HG03469 (cell line): ENCODE data around the gene PTPRN2.
"Not testable (repeated sequence)": the region's sequence is repeated elsewhere in the genome, so short reads cannot be mapped to it uniquely, and the experiment has no call there.

Experiments used
- ATAC-seq: cut with Tn5 transposase; IDR thresholded peaks from one replicate; pipeline ENCODE4 v1.9.1; 2021; ENCODE audit warnings: mild to moderate bottlenecking, moderate library complexity, moderate number of reproducible peaks; ENCODE audit not compliant: unreplicated experiment

Gene PTPRN2

DNA sequence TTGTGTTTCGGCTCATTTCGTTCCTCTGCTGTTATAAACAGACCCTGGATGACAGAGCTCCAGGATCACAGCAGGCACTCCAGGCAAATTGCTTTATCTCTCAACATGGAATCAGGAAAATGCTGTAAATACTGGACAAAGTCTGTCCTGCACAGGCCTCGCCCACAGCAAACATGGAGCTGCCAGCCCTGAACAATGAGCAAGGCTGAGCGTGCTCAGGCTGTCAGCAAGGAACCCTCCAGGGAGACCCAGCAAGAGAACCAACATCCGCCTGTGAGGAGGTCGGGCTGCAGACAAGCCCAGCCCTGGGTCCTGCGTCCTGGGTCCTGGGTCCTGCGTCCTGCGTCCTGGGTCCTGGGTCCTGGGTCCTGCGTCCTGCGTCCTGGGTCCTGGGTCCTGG, 180.8 kb downstream of the PTPRN2 start:
- ATAC-seq: no peak

DNA sequence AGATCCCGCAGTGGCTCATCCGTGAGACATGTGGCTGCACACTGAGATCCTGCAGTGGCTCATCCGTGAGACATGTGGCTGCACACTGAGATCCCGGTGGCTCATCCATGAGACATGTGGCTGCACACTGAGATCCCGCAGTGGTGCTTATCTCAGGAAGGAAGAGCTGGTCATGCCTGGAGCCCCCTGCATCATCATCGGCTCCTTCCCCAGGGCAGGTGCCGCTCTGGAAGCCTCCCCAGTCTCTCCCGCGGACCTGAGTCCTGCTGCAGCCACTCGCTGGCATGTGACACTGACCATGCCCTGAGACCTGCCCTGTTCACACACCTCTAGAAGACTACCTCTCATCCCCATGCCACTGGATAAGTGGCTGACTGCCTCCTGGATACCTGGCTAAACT, 181.3 kb downstream of the PTPRN2 start:
- no peak for ATAC-seq

DNA sequence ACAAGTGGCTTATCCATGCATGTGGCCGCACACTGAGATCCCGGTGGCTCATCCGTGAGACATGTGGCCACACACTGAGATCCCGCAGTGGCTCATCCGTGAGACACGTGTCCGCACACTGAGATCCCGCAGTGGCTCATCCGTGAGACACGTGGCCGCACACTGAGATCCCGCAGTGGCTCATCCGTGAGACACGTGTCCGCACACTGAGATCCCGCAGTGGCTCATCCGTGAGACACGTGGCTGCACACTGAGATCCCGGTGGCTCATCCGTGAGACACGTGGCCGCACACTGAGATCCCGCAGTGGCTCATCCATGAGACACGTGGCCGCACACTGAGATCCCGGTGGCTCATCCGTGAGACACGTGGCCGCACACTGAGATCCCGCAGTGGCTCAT, 181.9 kb downstream of the PTPRN2 start:
- not testable (repeated sequence) for ATAC-seq

DNA sequence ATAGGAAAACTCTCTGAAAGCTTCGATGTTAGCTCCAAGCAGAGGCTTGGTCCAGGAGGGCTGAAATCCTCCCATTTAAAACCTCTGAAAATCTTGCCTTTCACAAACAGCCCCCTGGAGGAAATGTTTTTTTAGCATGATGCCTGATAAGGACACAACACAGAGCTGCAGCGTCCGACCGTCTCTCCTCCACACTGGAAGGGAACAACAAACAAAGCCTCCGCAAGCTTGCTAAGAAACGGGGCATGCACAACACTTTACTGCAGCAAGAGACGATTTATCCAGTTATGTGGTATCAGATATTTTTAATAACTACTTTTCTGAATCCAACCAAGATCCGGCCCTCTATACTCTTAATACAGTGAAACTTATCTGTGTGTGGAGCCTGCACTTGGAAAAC, 182.3 kb downstream of the PTPRN2 start:
- no peak for ATAC-seq

DNA sequence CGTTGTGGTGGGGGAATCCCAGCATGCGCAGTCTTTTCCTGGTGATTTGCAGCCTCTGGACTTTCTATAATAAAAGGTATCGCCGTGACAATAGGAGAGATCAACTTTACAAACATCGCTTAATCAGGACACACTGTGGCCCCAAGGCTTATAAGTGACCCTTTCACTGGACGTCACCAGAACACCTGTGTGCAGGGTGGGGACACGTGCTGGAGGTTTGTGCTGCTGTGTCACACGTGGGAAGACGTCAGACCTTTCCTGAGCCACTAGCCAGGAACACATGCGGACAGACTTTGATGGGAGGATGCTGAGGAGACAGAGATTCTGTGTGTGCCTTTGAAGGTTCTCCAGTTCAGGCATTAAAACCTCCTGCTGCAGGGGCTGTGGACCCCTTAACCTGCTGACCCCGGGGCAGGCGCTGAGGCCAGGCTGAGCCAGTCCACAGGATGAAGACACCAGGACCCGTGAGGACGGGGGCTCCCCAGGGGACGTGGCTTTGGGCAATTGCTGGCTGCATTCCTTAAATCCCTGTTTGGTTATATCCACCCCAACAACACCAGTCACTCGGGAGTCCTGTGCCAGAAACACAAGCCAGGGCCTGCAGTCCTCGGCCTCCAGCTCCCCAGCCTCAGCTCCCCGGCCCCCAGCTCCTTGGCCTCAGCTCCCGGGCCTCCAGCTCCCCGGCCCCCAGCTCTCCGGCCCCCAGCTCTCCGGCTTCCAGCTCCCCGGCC, 183.4 kb downstream of the PTPRN2 start:
- ATAC-seq: no peak

DNA sequence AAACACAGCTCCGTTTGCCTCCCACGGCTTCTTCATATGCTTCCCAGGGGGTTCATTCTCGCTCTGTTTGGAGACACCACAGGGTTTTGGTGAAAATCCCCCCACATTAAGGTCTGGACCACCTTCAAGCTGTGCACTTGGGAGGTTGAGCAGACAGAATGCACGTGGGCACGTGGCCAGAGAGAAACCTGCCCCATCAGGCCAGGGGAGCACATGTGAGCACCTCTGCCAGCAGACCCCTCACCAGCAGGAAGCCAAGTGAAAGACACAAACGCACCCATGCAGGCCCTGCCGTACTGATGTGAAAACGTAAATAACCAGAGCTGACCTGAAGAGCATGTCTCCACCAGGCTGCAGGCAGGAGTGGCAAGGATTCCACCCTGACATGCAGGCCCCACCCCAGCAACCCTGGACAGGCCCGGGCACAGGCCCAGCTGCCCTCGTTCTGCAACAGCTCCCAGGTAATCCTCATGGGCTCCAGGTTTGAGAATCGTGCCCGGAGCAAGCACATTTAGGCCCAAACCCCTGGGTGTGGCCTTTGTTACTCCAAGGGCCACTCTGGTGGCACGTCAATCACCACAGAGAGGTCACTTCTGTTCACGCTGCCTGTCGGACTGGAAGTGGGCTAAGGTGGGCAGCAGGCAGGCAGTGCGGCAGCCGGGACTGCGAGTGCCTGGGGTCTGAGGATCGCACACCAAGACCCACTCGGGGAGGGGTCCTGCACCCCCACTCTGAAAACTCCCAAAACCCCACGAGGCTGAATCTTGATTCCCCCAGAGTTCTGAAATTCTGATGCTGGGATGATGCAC, 184.4 kb downstream of the PTPRN2 start:
- ATAC-seq: no peak

DNA sequence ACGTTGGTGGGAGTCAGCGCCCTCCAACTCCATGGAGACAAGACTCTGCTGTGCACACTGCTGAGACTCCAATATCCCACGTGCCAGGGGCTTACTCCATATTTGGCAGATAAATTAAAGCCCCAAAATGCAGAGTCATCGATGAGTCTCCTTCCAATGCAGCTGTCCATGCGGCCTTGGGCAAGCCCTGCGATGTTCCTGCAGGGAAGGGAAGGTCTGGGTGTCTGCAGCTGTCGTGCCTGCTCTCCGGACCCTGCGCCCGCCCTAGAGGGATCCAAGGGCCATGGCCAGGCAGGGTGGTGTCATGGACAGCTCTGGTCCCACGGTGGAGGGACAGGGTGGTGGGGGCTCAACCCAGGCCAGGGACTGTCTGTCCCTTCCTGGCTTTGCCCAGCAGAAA, 185.2 kb downstream of the PTPRN2 start:
- ATAC-seq: no peak

DNA sequence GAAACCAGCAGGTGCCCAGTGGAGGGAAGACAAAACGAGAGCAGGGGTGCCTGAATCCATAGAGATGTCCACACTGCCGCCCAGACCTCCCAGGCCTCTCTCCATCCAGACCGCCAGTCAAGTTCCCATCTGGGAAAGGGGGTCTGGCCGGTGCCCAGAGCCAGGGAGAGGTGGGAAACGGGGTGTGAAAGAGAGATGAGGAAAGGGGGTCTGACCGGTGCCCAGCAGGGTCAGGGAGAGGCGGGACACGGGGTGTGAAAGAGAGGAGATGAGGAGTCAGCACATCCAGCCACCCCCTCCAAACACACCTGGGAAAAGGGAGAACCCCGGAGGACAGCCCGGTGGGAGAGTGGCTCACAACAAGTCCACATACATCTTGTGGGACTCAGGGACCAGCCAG, 185.8 kb downstream of the PTPRN2 start:
- ATAC-seq: no peak

DNA sequence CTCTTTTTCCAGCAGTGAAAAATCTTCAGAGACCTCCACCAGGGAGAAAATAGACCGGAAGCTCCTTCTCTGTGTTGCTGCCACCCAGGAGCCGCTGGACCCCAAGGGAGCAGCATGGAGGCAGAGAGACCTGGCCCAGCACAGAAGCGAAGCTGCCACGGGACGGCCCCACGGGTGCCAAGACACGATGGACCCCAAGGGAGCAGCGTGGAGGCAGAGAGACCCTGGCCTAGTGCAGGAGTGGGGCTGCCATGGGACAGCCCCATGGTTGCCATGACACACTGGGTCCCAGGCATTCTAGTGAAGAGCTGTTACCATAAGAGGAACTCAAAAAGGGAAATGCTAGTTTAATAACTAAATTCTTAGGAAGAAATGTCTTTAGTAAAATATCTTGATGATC, 186.3 kb downstream of the PTPRN2 start:
- ATAC-seq: no peak

DNA sequence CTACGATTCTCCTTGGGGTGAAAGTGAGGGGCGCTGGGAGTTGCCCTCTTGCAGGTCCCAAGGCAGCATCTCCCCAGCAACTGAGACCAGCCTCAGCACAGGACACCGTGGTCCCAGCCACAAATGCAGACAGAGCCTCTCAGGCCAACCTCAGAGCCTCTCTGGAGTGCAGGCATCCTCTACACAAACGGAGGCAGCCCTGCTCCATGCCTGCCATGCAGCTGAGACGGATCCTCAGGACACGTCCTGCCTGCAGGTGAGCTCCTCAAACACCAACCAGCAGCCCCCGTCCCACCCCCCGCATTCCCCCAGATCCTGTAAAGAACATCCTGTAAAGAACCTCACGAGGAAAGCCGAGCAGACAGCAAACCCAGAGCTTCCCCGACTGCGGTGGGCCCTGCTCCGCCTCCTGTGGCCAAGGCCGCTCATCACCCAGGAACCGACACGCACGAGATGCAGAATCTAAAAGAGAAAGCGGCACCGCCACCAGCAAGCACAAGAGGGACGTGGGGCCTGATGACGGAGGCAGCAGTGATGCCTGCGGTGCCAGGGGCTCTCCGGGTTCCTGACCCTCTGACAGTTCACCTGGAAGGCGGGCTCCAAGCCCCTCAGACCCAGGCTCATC, 186.9 kb downstream of the PTPRN2 start:
- no peak for ATAC-seq

DNA sequence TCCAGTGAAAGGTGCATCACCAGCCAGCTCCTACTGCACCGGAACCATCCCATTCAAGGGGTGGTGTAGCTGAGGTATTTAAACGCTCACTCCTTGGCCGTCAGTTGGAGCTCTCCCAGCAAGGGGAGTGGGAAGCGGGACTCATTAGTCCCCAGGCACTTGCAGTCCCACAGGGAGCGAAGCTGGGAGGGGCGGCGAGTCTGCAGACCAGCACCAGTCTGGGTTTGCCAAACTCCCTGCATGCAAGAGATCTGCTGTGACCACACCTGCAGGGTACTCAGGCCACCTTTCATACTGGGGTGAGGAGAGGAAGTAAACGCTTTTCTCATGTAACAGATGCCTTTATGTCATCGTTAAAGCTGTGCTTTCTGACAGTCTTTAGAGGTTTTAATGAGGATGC, 187.9 kb downstream of the PTPRN2 start:
- ATAC-seq: no peak

DNA sequence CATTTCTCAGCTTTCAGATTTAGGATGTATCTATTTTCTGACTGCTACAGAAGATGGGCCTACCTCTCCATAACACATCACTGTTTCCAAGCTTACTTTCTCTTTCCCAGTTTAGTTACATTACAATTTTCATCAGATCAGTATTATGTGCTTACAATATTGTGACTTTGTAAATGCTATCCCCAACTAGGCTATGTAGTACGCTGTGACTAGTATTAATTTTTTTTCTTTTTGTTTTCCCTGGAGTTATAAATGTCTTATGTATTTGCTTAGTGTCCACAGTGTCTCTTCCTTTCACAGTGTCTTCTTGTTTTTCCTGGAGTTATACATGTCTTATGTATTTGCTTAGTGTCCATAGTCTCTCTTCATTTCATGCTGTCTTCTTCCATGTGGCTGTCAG, 188.9 kb downstream of the PTPRN2 start:
- ATAC-seq: no peak

DNA sequence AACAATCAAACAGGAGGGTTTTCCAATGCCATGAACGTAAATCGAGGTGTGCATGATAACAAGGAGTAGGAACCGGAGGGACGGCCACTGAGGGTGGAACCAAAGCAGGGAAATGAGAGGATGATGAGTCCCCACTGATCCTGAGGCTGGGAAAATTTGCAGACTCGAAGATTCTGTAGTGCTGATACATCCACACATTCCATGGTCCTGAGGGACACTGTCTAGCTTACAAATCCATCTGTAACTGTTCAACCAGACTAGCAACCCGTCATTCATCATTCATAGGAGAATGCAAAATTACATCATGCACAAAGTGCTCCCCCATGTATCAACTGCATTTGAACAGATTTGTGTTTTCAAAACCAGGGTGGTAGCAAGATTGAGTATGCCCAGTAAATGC, 189.7 kb downstream of the PTPRN2 start:
- no peak for ATAC-seq

DNA sequence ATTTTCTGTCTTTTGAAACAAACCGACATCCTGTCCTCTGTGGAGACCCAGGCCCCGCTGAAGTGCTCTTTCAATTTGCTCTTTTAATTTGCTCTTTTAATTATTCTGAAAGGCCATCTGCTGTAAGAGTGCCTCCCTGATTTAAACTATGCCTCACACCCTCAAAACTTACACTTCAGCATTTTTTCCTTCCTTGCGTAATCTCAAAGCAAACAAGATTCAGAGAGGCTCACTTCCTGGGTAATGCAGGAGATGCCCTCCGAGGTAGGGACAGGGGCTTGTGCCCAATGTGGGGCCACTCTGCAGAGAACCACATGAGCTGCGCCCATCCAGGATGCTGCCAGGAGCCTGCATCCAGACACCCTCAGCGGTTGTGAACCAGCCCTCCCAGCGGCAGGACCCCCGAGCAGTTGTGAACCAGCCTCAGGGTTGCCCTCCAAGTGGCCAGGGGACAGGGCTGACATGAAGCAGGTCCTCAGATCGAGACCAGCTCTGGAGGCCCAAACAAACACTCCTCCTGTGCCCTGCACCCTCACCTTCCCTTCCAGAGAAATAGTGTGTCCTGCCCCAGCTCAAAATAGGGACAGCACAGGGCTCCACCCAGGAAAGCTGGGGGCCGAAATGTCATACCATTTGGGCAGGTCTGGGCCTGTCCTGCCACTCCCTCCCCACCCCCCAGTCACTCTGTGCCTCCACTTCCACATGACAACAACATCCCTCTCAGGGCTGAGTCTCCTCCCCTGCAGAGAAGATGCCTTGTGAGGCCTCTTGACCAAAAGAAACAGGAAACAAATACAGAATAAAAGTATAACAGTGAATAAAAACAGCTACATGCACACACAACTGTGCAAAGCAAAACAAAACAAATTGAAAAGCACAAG, 190.4 kb downstream of the PTPRN2 start:
- no peak for ATAC-seq

DNA sequence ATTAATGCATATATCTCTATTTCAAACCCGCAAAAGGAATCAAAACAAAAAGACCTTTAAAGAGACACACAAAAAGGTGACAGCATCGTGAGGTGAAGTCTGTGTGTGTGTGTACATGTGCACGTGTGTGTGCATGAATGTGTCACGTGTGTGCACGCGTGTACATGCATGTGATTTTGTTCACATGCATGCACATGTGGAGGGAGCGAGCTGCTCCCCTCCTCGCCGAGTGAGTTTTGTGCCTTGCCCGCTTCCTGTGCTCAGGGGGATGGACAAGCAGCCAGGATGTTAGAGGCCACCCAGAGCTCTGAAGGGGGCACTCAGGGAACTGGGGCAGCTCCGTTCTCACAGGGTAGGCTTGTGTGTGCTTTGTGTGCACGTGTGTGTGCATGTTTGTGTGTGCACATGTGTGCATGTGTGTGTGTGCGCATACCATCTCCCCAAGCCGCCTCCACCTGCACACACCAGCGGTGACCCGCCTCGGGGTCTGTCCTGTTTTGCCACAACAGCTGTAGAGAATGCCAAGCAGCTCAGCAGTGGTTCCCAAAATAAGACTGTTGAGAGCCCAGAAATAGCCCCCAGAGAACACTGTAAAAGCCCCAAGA, 191.2 kb downstream of the PTPRN2 start:
- ATAC-seq: no peak

DNA sequence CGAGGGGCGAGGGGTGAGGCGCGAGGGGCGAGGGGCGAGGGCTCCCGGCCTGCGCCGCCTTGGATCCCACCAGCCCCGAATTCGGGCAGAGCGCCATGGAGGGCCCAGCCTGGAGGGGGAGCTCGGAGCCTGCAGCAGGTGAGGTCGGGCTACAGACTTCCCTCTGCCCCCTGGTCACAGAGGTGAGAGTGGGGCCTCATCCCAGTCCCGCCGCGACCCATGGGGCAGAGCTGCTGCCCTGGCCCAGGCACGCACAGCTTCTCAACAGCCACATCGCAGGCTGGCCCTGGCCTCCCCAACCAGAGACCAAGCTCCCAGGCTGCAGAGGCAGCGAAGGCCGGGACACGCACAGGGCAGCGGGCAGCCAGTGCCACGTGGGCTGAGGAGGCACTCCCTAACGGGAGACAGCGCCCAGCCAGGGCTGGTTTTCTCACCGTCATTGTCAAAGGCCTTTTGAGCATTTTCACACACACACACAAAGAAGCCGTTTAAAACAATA, 191.8 kb downstream of the PTPRN2 start:
- no peak for ATAC-seq

DNA sequence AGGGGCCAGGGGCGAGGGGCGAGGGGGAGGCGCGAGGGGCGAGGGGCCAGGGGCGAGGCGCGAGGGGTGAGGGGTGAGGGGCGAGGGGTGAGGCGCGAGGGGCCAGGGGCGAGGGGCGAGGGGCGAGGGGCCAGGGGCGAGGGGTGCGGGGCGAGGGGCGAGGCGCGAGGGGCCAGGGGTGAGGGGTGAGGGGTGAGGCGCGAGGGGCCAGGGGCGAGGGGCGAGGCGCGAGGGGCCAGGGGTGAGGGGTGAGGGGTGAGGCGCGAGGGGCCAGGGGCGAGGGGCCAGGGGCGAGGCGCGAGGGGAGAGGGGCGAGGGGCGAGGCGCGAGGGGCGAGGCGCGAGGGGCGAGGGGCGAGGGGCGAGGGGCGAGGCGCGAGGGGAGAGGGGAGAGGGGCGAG, 192.3 kb downstream of the PTPRN2 start:
- ATAC-seq: no peak

DNA sequence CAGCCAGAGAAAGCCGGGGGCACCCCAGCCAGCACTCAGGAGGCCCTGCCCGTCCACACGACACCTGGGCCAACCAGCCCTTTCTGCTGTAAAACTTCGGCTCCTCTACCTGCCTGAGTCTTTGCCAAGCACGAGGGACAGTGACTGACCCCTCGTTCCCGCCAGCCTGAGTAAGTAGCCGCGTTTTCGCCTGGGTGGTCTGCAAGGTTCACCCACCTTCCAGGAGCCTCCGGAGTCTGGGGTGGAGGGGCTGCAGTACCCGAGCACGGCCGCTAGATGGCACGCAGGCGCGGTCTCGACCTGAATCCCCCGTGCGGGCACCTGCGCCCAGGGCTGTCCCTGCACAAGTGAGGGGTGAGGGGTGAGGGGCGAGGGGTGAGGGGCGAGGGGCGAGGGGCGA, 192.7 kb downstream of the PTPRN2 start:
- ATAC-seq: no peak

DNA sequence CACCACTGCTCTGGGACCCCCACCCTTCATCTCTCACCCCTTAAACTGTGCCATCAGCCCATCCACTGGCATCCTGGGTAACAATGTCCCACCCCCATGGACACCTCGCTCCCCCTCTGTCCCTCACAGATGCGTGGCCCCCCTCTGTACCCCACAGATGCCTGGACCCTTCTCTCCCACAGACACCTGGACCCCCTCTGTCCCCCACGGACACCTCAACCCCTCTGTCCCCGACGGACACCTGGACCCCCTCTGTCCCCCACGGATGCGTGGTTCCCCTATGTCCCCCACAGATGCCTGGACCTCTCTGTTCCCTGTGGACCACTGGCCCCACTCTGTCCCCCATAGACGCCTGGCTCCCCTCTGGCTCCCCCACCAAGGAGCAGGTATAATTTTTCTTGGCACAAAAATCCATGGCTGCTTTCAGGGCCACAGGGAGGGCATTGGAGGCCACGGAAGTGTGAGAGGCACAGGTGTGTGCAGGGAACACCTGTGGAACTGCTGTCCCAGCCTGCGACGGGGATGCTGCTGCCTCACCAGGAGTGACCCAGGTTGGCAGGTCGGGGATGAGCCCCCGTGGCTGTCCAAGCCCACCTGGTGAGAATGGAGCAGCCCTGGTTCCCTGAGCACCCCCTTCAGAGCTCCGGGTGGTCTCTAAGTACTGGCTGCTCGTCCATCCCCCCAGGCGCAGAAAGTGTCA, 193.5 kb downstream of the PTPRN2 start:
- ATAC-seq: no peak

DNA sequence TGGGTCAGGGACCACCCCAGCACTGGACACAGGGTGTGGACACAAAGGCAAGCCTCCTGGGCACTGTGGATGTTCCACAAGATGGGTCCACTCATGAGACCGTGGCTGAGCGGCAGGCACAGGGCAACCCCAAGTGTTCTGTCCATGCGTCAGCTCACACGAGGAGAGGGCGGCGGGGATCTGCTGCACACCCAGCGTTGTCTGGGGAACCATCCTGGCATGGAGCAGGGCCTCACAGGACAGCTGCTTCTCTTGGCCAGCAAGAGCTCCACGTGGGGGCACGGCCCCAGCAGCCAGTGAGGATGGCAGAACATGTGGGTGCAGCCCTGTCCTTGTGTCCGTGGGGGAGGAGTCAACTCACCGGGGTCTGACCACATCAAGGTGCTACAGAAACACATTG, 195.4 kb downstream of the PTPRN2 start:
- ATAC-seq: no peak
